ENCODE data around the gene MYADML2. TPM values are rescaled to one million over a fixed set of nuclear protein-coding genes. Genes with fewer than 3 reads are reported as not detected.

MYADML2 gene
- total and polyA plus RNA-seq, 10 of the 15 experiments (the other 5 are each of a cell fraction or from before 2014, with no cell fraction given): not detected

GRCh38 chr17:81905424-81905875 lies 41.6 kb downstream of the MYADML2 start:
- ChIA-PET RAD21 (ENCODE audit: unreplicated experiment) (no interaction called here), CTCF (no interaction called here), POLR2A (interaction anchor here (0.6 kb wide), 1 partner anchor 18 kb away, joined by 3 read pairs; no protein-coding TSS in a partner anchor), SMC1A (ENCODE audit: uncharacterized antibody, unreplicated experiment) (no interaction called here)
- ATAC-seq (no peak), DNase-seq (ENCODE audit: low read depth, low spot score) (no peak), FAIRE-seq (no peak)
- Histone ChIP-seq H3K27ac (ENCODE audit: control insufficient read depth, insufficient read depth) (no peak overlapping the region), H3K27me3 (replicated peaks in 1 of 2; ENCODE audit: control insufficient read depth in 2 of 2, insufficient read depth in 2 of 2, low read length in 1 of 2) (no peaks in the 10 kb centered on the region; a peak in 1 of 4 replicates), H3K79me2 (ENCODE audit: control insufficient read depth, insufficient read depth, low read length) (peaks cover 9% of the 10 kb centered on the region), H3K36me3 (ENCODE audit: control insufficient read depth in 2 of 2, insufficient read depth in 2 of 2, low read length in 1 of 2) (peaks cover 0 to 2% of the 10 kb centered on the region in 2 experiments; a peak in 3 of 4 replicates), H2AFZ (ENCODE audit: control insufficient read depth, low read depth, low read length) (no peak overlapping the region), H4K20me1 (ENCODE audit: control insufficient read depth, insufficient read depth) (no peaks in the 10 kb centered on the region), H3K9ac (ENCODE audit: control insufficient read depth, insufficient read depth, low read length) (no peak overlapping the region), H3K4me2 (ENCODE audit: control insufficient read depth, insufficient read depth) (no peak overlapping the region), H3K4me3 (no peak overlapping the region), H3K4me1 (ENCODE audit: control insufficient read depth, insufficient read depth, low read length) (peaks cover 5% of the 10 kb centered on the region; the same call in 1 of the 2 replicates), H3K9me3 (replicated peaks; ENCODE audit: control insufficient read depth, insufficient read depth, low read length) (no peaks in the 10 kb centered on the region)
- BruUV-seq (replicated peaks): no TSS peak
- WGBS (ENCODE audit: insufficient coverage, insufficient replicate concordance, low lambda C conversion rate, missing lambda C conversion rate): 92% methylated on average over 16 of the region's 16 CpGs
- intact Hi-C loops (cut with micrococcal nuclease; ENCODE audit: unreplicated experiment): no loop called here
- no peak for TF ChIP-seq RAD51 (IDR thresholded peaks at IDR 0.05)
- TF ChIP-seq BCL3 (IDR thresholded peaks at IDR 0.05; ENCODE audit: borderline replicate concordance, insufficient read depth, low read depth, low read length, poor library complexity, severe bottlenecking): no peak
- no peak for TF ChIP-seq EED (IDR thresholded peaks at IDR 0.05; ENCODE audit: low read depth)
- TF ChIP-seq STAT1 (conservative IDR thresholded peaks at IDR 0.05): no peak
- no peak for TF ChIP-seq ZNF217 (IDR thresholded peaks at IDR 0.05)
- TF ChIP-seq ZSCAN29 (IDR thresholded peaks at IDR 0.05): no peak
- no peak for TF ChIP-seq CTCF (IDR thresholded peaks at IDR 0.05 in 2 of 3, conservative IDR thresholded peaks at IDR 0.05 in 1 of 3; ENCODE audit: control insufficient read depth in 2 of 3, extremely low read depth in 1 of 3, insufficient read depth in 1 of 3, low read depth in 3 of 3, low read length in 3 of 3)
- TF ChIP-seq CBFB (IDR thresholded peaks at IDR 0.05; ENCODE audit: low read depth): no peak
- no peak for TF ChIP-seq BMI1 (IDR thresholded peaks at IDR 0.05; ENCODE audit: borderline replicate concordance)
- no peak for TF ChIP-seq SRF (IDR thresholded peaks at IDR 0.05; ENCODE audit: low read depth in 2 of 2, low read length in 2 of 2)
- no peak for TF ChIP-seq ZNF687 (IDR thresholded peaks at IDR 0.05)
- no peak for TF ChIP-seq TAF1 (IDR thresholded peaks at IDR 0.05; ENCODE audit: borderline replicate concordance, low read depth, low read length)
- no peak for TF ChIP-seq E4F1 (IDR thresholded peaks at IDR 0.05; ENCODE audit: borderline replicate concordance, partially characterized antibody)
- in situ Hi-C loops (cut with MboI): no loop called here

Data from GM12878 (cell line).